ENCODE data around the gene CHMP4A. TPM values are rescaled to one million over a fixed set of nuclear protein-coding genes. Genes with fewer than 3 reads are reported as not detected.
"Not testable (repeated sequence)": the region's sequence is repeated elsewhere in the genome, so short reads cannot be mapped to it uniquely, and the experiment has no call there.

The CHMP4A gene
- total RNA-seq, 1 donor from 2014 or later = 32.4 TPM

DNA sequence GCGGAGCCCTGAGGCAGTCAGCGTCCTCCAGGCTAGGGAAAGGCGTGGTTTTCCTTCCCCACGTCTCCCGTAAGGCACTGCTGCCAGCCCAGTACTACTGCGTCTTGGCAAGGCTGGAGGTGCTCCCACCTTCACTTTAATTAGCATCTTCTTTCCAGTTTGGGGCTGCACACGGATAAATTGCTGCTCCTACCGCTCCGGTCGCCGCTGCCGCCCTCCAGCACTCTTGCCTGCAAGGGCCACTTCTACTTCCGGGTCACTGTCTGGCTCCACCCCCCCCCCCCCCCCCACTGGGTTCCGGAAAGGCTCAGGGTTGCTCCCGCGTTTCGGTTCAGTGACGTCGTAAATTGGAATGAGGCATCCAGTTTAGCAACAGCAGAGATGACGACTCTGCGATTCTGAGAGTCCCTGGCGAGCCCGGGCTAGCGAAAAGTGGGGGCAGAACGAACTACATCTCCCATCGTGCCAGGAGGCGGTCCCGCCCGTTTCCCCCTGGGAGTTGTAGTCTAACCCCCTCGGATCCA, 18.9 kb upstream of the CHMP4A start, which contains the start of gene NEDD8:
Gene NEDD8, minus strand, starts transcription at position 247 of the 524 bp plus-strand sequence. Its CDS starts 100 bp downstream, at position 147.
- H3K36me3 Mint-ChIP-seq (ENCODE audit: unreplicated experiment) = no peaks in the 10 kb centered on the region

DNA sequence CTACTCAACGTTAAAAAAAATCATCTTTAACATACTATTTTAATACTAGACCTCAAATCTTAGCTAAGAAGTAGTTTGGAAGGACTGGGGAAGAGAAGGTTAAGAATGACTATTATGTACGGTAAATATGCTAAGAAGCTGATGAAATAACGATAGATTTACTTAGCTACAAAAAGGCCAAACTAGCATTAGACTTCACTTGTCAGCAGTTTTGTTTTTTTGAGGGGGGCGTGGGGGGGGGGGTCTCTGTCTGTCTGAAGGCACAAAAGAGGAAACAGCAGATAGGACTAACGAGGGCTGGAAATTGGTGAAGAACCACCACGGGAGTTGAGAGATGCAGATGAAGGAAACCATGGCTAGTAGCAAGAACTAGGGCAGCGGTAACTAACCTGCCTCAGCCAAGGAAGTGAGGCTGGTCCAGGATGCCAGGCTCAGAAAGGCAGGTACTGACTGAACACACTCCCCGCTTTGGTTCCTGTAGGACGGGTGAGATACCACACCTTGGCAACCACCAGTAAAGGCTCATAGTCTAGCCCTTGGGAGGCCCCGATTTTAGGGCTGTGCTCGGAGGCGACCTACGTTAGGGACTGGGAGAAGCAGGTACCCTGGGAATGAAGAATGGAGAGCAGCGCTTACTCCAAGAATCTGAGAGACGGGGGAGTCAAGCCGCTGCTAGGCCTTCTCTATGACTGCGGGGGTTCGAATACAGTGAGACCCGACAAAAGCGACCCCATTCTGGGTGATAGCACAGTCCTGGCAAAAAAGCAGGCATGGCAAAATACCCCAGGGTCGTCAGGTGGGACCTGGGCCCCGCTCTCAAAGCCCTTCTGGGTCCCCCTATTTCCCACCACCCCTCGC, 18.2 kb upstream of the CHMP4A start:
- DNase-seq = no peak
- H3K27me3 Mint-ChIP-seq (ENCODE audit: unreplicated experiment) = peaks cover 3% of the 10 kb centered on the region

More for the DNA sequence above, 18.9 kb upstream of the CHMP4A start, which contains the start of gene NEDD8:
- peak within 1 kb of the TSS; percentile 97 for H3K4me3 Mint-ChIP-seq (ENCODE audit: unreplicated experiment)
- H3K9me3 Mint-ChIP-seq (ENCODE audit: unreplicated experiment) = peaks cover 6% of the 10 kb centered on the region
- TF ChIP-seq, protein P1, sequence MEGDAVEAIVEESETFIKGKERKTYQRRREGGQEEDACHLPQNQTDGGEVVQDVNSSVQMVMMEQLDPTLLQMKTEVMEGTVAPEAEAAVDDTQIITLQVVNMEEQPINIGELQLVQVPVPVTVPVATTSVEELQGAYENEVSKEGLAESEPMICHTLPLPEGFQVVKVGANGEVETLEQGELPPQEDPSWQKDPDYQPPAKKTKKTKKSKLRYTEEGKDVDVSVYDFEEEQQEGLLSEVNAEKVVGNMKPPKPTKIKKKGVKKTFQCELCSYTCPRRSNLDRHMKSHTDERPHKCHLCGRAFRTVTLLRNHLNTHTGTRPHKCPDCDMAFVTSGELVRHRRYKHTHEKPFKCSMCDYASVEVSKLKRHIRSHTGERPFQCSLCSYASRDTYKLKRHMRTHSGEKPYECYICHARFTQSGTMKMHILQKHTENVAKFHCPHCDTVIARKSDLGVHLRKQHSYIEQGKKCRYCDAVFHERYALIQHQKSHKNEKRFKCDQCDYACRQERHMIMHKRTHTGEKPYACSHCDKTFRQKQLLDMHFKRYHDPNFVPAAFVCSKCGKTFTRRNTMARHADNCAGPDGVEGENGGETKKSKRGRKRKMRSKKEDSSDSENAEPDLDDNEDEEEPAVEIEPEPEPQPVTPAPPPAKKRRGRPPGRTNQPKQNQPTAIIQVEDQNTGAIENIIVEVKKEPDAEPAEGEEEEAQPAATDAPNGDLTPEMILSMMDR (IDR thresholded peaks at IDR 0.05; ENCODE audit: partially characterized antibody, unreplicated experiment) = no peak
- peak within 1 kb of the TSS; percentile 84 for H3K27ac Mint-ChIP-seq (ENCODE audit: unreplicated experiment)
- H3K4me1 Mint-ChIP-seq (ENCODE audit: low read depth, unreplicated experiment) = peaks cover 4% of the 10 kb centered on the region
- peaks cover 3% of the 10 kb centered on the region for H3K27me3 Mint-ChIP-seq (ENCODE audit: unreplicated experiment)
- peak; percentile 79 for DNase-seq

DNA sequence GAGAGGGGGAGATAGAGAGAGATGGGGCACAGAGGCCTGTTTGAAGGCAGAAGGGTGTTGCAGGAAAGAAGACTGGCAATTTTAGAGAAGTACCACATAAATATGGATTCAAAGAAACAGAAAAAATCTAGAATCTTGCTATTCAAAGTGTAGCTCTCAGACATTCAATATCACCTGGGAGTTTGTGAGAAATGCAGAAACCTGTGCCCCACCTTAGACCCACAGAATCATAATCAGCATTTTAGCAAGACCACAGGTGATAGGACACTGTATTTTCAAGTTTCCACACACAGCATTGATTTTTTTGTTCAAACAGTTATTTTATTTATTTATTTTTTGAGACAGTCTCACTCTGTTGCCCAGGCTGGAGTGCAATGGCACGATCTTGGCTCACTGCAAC, 15.6 kb upstream of the CHMP4A start:
- Mint-ChIP-seq H3K27ac (ENCODE audit: unreplicated experiment) (no peak overlapping the region), H3K4me1 (ENCODE audit: low read depth, unreplicated experiment) (peaks cover 4% of the 10 kb centered on the region), H3K9me3 (ENCODE audit: unreplicated experiment) (peaks cover 3% of the 10 kb centered on the region), H3K27me3 (ENCODE audit: unreplicated experiment) (peaks cover 3% of the 10 kb centered on the region), H3K4me3 (ENCODE audit: unreplicated experiment) (no peak overlapping the region), H3K36me3 (ENCODE audit: unreplicated experiment) (no peaks in the 10 kb centered on the region)
- no peak for DNase-seq
- TF ChIP-seq, protein P1 (IDR thresholded peaks at IDR 0.05; ENCODE audit: partially characterized antibody, unreplicated experiment) = no peak

More for the DNA sequence above, 18.2 kb upstream of the CHMP4A start:
- Mint-ChIP-seq H3K9me3 (ENCODE audit: unreplicated experiment) (peaks cover 6% of the 10 kb centered on the region), H3K4me1 (ENCODE audit: low read depth, unreplicated experiment) (peaks cover 4% of the 10 kb centered on the region), H3K36me3 (ENCODE audit: unreplicated experiment) (no peaks in the 10 kb centered on the region), H3K4me3 (ENCODE audit: unreplicated experiment) (peak overlapping the region; percentile 97), H3K27ac (ENCODE audit: unreplicated experiment) (peak overlapping the region; percentile 84)
- TF ChIP-seq, protein P1 (IDR thresholded peaks at IDR 0.05; ENCODE audit: partially characterized antibody, unreplicated experiment) = no peak

DNA sequence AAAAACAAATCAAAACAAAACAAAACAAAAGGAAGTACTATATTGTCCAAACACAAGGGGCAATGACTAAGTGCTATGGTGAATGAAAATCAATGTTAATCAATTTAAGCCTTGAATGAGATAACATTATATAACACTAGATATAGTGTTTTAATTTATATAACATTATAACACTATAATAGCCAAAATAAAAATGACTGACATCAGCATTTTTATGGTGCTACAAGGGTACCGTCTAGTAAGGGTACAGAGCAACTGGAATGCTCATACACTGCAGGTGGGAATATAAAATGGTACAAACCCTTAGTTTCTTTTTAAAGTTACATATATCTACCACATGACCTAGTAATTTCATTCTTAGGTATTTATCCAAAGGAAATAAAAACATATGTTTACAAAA, 13.2 kb upstream of the CHMP4A start:
- no peak for DNase-seq
- Mint-ChIP-seq H3K36me3 (ENCODE audit: unreplicated experiment) (no peaks in the 10 kb centered on the region), H3K27ac (ENCODE audit: unreplicated experiment) (no peak overlapping the region), H3K27me3 (ENCODE audit: unreplicated experiment) (no peaks in the 10 kb centered on the region), H3K4me1 (ENCODE audit: low read depth, unreplicated experiment) (no peaks in the 10 kb centered on the region), H3K9me3 (ENCODE audit: unreplicated experiment) (peaks cover 3% of the 10 kb centered on the region), H3K4me3 (ENCODE audit: unreplicated experiment) (no peak overlapping the region)
- TF ChIP-seq, protein P1 (IDR thresholded peaks at IDR 0.05; ENCODE audit: partially characterized antibody, unreplicated experiment) = no peak

DNA sequence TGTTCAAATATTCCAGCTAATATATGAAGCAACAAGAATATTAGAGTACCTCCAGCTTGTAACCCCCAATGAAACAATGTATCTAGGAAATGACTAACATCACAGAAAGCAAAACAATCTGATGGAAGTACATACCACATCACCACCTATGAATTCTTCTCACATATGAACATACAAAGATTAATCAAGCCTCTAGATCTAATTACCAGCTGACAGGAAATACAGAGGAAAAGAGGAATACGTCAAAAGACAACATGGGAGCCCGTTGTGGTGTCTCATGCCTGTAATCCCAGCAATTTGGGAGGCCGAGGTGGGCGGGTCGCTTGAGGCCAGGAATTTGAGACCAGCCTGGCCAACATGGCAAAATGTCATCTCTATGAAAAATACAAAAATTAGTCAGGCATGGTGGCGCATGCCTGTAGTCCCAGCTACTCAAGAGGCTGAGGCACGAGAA, 11.4 kb upstream of the CHMP4A start:
- H3K27me3 Mint-ChIP-seq (ENCODE audit: unreplicated experiment) = no peaks in the 10 kb centered on the region
- no peaks in the 10 kb centered on the region for H3K9me3 Mint-ChIP-seq (ENCODE audit: unreplicated experiment)
- TF ChIP-seq, protein P1 (IDR thresholded peaks at IDR 0.05; ENCODE audit: partially characterized antibody, unreplicated experiment) = no peak
- H3K4me3 Mint-ChIP-seq (ENCODE audit: unreplicated experiment) = no peak overlapping the region
- no peaks in the 10 kb centered on the region for H3K4me1 Mint-ChIP-seq (ENCODE audit: low read depth, unreplicated experiment)
- H3K27ac Mint-ChIP-seq (ENCODE audit: unreplicated experiment) = no peak overlapping the region
- H3K36me3 Mint-ChIP-seq (ENCODE audit: unreplicated experiment) = no peaks in the 10 kb centered on the region
- DNase-seq = no peak

DNA sequence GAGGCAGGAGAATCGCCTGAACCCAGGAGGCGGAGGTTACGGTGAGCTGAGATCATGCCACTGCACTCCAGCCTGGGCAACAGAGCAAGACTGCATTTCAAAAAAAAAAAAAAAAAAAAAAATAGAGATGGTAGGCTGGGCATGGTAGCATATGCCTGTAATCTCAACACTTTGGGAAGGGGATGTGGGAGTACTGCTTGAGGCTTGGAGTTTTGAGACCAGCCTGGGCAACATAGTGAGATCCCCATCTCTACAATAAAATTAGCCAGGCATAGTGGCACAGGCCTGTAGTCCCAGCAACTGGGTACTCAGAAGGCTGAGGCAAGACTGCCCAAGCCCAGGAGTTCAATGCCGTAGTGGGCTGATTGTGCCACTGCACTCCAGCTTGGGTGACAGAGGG, 9.7 kb upstream of the CHMP4A start:
- H3K4me1 Mint-ChIP-seq (ENCODE audit: low read depth, unreplicated experiment); H3K36me3 Mint-ChIP-seq (ENCODE audit: unreplicated experiment); DNase-seq; H3K9me3 Mint-ChIP-seq (ENCODE audit: unreplicated experiment); H3K27ac Mint-ChIP-seq (ENCODE audit: unreplicated experiment); H3K4me3 Mint-ChIP-seq (ENCODE audit: unreplicated experiment); H3K27me3 Mint-ChIP-seq (ENCODE audit: unreplicated experiment): not testable (repeated sequence)

Measured in glutamatergic neuron (in vitro differentiated cells).